Measurements from ENCODE around the gene ARPC1A. TPM values are rescaled to one million over a fixed set of nuclear protein-coding genes. Genes with fewer than 3 reads are reported as not detected.

The ARPC1A gene
- 118 to 141 TPM (median 124 TPM) in 5 replicates for total RNA-seq (2022; extraction: Qiagen RNA extraction)

DNA sequence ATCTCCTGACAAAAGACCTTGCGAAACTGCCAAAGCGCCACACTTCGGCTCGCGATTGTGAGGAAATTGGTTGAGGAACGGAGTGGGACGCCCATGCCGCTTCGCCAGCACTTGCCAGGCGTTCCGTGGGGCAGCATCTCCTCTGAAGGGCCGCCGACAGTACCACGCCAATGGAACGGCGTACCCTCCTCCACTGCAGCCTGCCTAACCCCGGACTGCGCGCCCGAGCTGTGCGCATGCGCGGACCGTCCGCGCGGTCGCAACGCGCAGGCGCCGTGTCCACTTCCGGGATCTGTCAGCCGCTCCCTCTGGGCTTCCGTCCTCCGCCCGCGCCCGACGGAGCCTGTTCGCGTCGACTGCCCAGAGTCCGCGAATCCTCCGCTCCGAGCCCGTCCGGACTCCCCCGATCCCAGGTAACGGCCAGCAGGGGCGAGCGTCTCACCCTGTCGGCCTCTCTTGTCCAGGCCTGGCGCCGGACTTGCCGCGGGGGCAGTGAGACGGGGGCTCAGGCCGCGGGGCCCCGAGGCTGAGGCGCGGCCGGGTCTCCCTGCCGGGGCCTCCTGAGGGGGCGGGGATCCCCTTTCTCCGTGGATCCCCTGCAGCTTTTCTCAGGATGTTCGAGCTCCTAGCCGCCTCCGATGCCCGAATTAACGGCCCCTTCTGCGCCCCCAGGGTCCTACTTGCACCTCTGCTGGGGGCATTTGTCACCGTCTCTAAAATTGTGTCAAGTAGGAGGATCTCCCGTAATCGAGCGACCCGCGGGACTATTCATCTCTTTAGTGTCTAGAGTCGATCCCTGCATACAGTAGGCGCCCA, at the start of gene ARPC1A:
TSS of gene ARPC1A (plus strand) at position 307 of the 816 bp plus-strand sequence. CDS start 7,456 bp downstream, outside the sequence.

GRCh38 chr7:99374111-99375064, 48.7 kb downstream of the ARPC1A start, which contains the start of gene ARPC1B:
ARPC1B (plus strand) TSS chr7:99374730; CDS start chr7:99385715, 10,985 bp downstream.

DNA sequence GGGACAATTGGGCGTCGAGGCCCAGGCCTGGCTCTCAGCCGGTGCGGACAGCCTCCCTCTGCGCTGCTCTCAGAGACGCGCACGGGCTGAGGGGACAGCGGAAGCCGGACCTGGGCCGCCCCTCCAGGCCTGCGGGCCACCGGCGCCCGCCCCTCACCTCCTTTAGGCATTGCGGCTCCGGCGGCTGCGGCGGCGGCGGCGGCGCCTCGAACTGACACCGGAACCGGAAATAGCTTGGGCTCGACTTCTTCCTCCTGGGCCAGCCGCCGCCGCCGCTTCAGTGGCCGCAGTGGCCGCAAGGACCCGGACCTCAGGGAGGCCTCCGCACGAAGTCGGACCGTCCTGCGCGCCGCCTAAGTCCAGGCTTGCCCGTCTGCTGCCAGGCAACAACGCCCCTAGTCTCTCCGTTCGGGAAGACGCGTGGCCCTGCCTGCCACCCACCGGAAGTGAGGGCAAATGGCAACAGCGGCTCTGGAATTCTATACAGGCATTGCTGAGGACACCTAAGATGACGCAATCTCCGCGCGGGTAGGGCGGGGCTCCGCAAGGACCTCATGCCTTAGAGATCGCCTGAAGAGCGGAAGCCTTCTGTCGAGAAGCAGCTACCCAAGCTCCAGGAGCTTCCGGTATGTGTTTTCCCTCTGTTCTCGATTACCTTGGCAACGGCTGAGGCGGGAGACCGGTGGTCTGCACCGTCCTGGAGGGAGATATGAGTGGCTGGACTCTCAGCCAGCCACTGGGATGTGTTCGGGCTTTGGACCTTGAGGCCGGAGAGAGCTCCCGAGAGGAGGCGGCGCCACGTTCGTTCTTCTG, 82.9 kb downstream of the ARPC1A start, which contains the start of the genes BUD31 and PDAP1:
TSS of gene BUD31 (plus strand) at position 591 of the 813 bp plus-strand sequence. CDS start 2,124 bp downstream, outside the sequence.
TSS of gene PDAP1 (minus strand) at position 219 of the 813 bp plus-strand sequence. CDS start at position 170, 49 bp downstream.

Other genes with a start within 250 kb of the ARPC1A start
- gene SMURF1, start 181.8 kb upstream of the ARPC1A start, total RNA-seq (2022; extraction: Qiagen RNA extraction), result 21.5 to 26.8 TPM (median 22.6 TPM) in 5 replicates
- gene KPNA7, start 117.8 kb upstream of the ARPC1A start, total RNA-seq (2022; extraction: Qiagen RNA extraction), result 0.97 to 1.5 TPM (median 1.2 TPM) in 5 replicates
- 0.23 to 0.57 TPM (median 0.36 TPM) in 5 replicates for gene MYH16, start 53.1 kb upstream of the ARPC1A start, total RNA-seq (2022; extraction: Qiagen RNA extraction)
- gene ARPC1B, start 48.8 kb downstream of the ARPC1A start, total RNA-seq (2022; extraction: Qiagen RNA extraction), result 276 to 303 TPM (median 289 TPM) in 5 replicates
- 170 to 212 TPM (median 175 TPM) in 5 replicates for gene PDAP1, start 82.7 kb downstream of the ARPC1A start, total RNA-seq (2022; extraction: Qiagen RNA extraction)
- 136 to 147 TPM (median 142 TPM) in 5 replicates for gene BUD31, start 83.1 kb downstream of the ARPC1A start, total RNA-seq (2022; extraction: Qiagen RNA extraction)
- 5.4 to 9.1 TPM (median 6.6 TPM) in 5 replicates for gene PTCD1, start 112.9 kb downstream of the ARPC1A start, total RNA-seq (2022; extraction: Qiagen RNA extraction)
- gene CPSF4, start 113.0 kb downstream of the ARPC1A start, total RNA-seq (2022; extraction: Qiagen RNA extraction), result 33.6 to 45.5 TPM (median 41.0 TPM) in 5 replicates
- gene ATP5MF, start 140.3 kb downstream of the ARPC1A start, total RNA-seq (2022; extraction: Qiagen RNA extraction), result 891 to 1,436 TPM (median 906 TPM) in 5 replicates
- 7.1 to 9.6 TPM (median 9.5 TPM) in 5 replicates for gene ZNF789, start 147.0 kb downstream of the ARPC1A start, total RNA-seq (2022; extraction: Qiagen RNA extraction)
- gene ZNF394, start 174.4 kb downstream of the ARPC1A start, total RNA-seq (2022; extraction: Qiagen RNA extraction), result 15.9 to 18.8 TPM (median 17.9 TPM) in 5 replicates
- 8.9 to 10.1 TPM (median 9.2 TPM) in 5 replicates for gene ZKSCAN5, start 178.8 kb downstream of the ARPC1A start, total RNA-seq (2022; extraction: Qiagen RNA extraction)
- 4.2 to 6.7 TPM (median 6.2 TPM) in 5 replicates for gene FAM200A, start 226.2 kb downstream of the ARPC1A start, total RNA-seq (2022; extraction: Qiagen RNA extraction)
- 52.5 to 59.0 TPM (median 54.6 TPM) in 5 replicates for gene ZNF655, start 232.7 kb downstream of the ARPC1A start, total RNA-seq (2022; extraction: Qiagen RNA extraction)

Measured in A549 treated with Mapracorat at 1 μM for 4 hours (cell line).